Stimulated activated effector memory CD8-positive, alpha-beta T cell treated with anti-CD3 and anti-CD28 coated beads, Interleukin-12 subunit alpha, Interleukin-12 subunit beta, amount 100 ng/mL, for 72 hours (primary cell): ENCODE data around the gene NPR2.

ENCODE experiments used
- ATAC-seq: fragments of 150-1000 bp; cut with Tn5 transposase; 2 replicates; pipeline ENCODE4 v1.10.0; 2021
- DNase-seq, 2 donors: peaks; one replicate each; pipeline ENCODE4 v3.0.0; 2021 to 2022; ENCODE audit warnings: low spot score in 2 of 2
- H3K27ac Mint-ChIP-seq: one replicate; pipeline ENCODE4 v1.8.0; 2022; ENCODE audit warnings: mild to moderate bottlenecking, mixed read lengths
- H3K36me3 Mint-ChIP-seq: one replicate; pipeline ENCODE4 v1.8.0; 2022; ENCODE audit warnings: mild to moderate bottlenecking, mixed read lengths
- H3K4me1 Mint-ChIP-seq: one replicate; pipeline ENCODE4 v1.8.0; 2022; ENCODE audit warnings: mixed read lengths
- H3K4me3 Mint-ChIP-seq: one replicate; pipeline ENCODE4 v1.8.0; 2022; ENCODE audit warnings: mild to moderate bottlenecking, mixed read lengths
- H3K9me3 Mint-ChIP-seq: one replicate; pipeline ENCODE4 v1.8.0; 2022; ENCODE audit warnings: mixed read lengths

The NPR2 gene

GRCh38 chr9:35829084-35829763, 37.8 kb downstream of the NPR2 start, which contains the start of gene TMEM8B:
TMEM8B (plus strand) TSS chr9:35829228; CDS start chr9:35829448, 220 bp downstream.
- DNase-seq (peak; percentile 85 to 93), ATAC-seq (peak; percentile 92)
- H3K27ac Mint-ChIP-seq: peak within 1 kb of the TSS; percentile 97
- H3K4me1 Mint-ChIP-seq: peaks cover 46% of the 10 kb centered on the region
- no peaks in the 10 kb centered on the region for H3K36me3 Mint-ChIP-seq
- H3K9me3 Mint-ChIP-seq: no peaks in the 10 kb centered on the region
- peak within 1 kb of the TSS; percentile 97 for H3K4me3 Mint-ChIP-seq

GRCh38 chr9:35829764-35830096, 38.3 kb downstream of the NPR2 start:
- ATAC-seq (no peak), DNase-seq (no peak)
- H3K4me3 Mint-ChIP-seq: peak overlapping the region; percentile 97
- H3K4me1 Mint-ChIP-seq: peaks cover 46% of the 10 kb centered on the region
- H3K9me3 Mint-ChIP-seq: no peaks in the 10 kb centered on the region
- H3K36me3 Mint-ChIP-seq: no peaks in the 10 kb centered on the region
- peak overlapping the region; percentile 97 for H3K27ac Mint-ChIP-seq

GRCh38 chr9:35831040-35831439, 39.6 kb downstream of the NPR2 start:
- H3K4me3 Mint-ChIP-seq: no peak overlapping the region

GRCh38 chr9:35832814-35833213, 41.4 kb downstream of the NPR2 start:
- no peak for ATAC-seq
- H3K4me3 Mint-ChIP-seq: no peak overlapping the region
- H3K27ac Mint-ChIP-seq: peak overlapping the region; percentile 60
- no peak for DNase-seq
- peaks cover 34% of the 10 kb centered on the region for H3K4me1 Mint-ChIP-seq
- H3K9me3 Mint-ChIP-seq: no peaks in the 10 kb centered on the region
- H3K36me3 Mint-ChIP-seq: no peaks in the 10 kb centered on the region

More at GRCh38 chr9:35831040-35831439, 39.6 kb downstream of the NPR2 start:
- Mint-ChIP-seq H3K4me1 (peaks cover 39% of the 10 kb centered on the region), H3K27ac (peak overlapping the region; percentile 29), H3K9me3 (no peaks in the 10 kb centered on the region), H3K36me3 (no peaks in the 10 kb centered on the region)
- ATAC-seq (no peak), DNase-seq (no peak)

- no peak overlapping the region for H3K4me3 Mint-ChIP-seq
- DNase-seq: no peak
- no peak overlapping the region for H3K27ac Mint-ChIP-seq
Measured at GRCh38 chr9:35834260-35835215, 43.1 kb downstream of the NPR2 start.

GRCh38 chr9:35835216-35835632, 43.8 kb downstream of the NPR2 start:
- peak overlapping the region; percentile 55 for H3K27ac Mint-ChIP-seq
- H3K36me3 Mint-ChIP-seq: no peaks in the 10 kb centered on the region
- DNase-seq (no peak), ATAC-seq (peak; percentile 31)
- no peak overlapping the region for H3K4me3 Mint-ChIP-seq
- H3K4me1 Mint-ChIP-seq: peaks cover 14% of the 10 kb centered on the region
- H3K9me3 Mint-ChIP-seq: no peaks in the 10 kb centered on the region

More at GRCh38 chr9:35834260-35835215, 43.1 kb downstream of the NPR2 start:
- Mint-ChIP-seq H3K9me3 (no peaks in the 10 kb centered on the region), H3K4me1 (peaks cover 20% of the 10 kb centered on the region), H3K36me3 (no peaks in the 10 kb centered on the region)
- no peak for ATAC-seq

GRCh38 chr9:35835766-35836165, 44.4 kb downstream of the NPR2 start:
- peaks cover 8% of the 10 kb centered on the region for H3K4me1 Mint-ChIP-seq
- peak overlapping the region; percentile 55 for H3K27ac Mint-ChIP-seq
- no peak for ATAC-seq

GRCh38 chr9:35836595-35836994, 45.2 kb downstream of the NPR2 start:
- Mint-ChIP-seq H3K9me3 (no peaks in the 10 kb centered on the region), H3K4me3 (no peak overlapping the region)

More at GRCh38 chr9:35835766-35836165, 44.4 kb downstream of the NPR2 start:
- Mint-ChIP-seq H3K4me3 (no peak overlapping the region), H3K36me3 (no peaks in the 10 kb centered on the region), H3K9me3 (no peaks in the 10 kb centered on the region)
- DNase-seq: no peak

GRCh38 chr9:35839926-35840325, 48.5 kb downstream of the NPR2 start:
- ATAC-seq: no peak
- H3K9me3 Mint-ChIP-seq: no peaks in the 10 kb centered on the region
- H3K27ac Mint-ChIP-seq: peak overlapping the region; percentile 79
- H3K4me3 Mint-ChIP-seq: no peak overlapping the region
- peaks cover 17% of the 10 kb centered on the region for H3K4me1 Mint-ChIP-seq
- DNase-seq: no peak
- H3K36me3 Mint-ChIP-seq: no peaks in the 10 kb centered on the region

More at GRCh38 chr9:35836595-35836994, 45.2 kb downstream of the NPR2 start:
- H3K36me3 Mint-ChIP-seq: no peaks in the 10 kb centered on the region
- no peaks in the 10 kb centered on the region for H3K4me1 Mint-ChIP-seq
- H3K27ac Mint-ChIP-seq: peak overlapping the region; percentile 56
- ATAC-seq (no peak), DNase-seq (no peak)

GRCh38 chr9:35840881-35841644, 49.7 kb downstream of the NPR2 start:
- DNase-seq (no peak), ATAC-seq (no peak)
- Mint-ChIP-seq H3K4me1 (peaks cover 28% of the 10 kb centered on the region), H3K9me3 (no peaks in the 10 kb centered on the region), H3K4me3 (no peak overlapping the region), H3K27ac (peak overlapping the region; percentile 79), H3K36me3 (no peaks in the 10 kb centered on the region)

GRCh38 chr9:35841645-35841900, 50.2 kb downstream of the NPR2 start:
- no peaks in the 10 kb centered on the region for H3K9me3 Mint-ChIP-seq
- peaks cover 28% of the 10 kb centered on the region for H3K4me1 Mint-ChIP-seq
- H3K4me3 Mint-ChIP-seq: no peak overlapping the region
- DNase-seq: no peak
- no peaks in the 10 kb centered on the region for H3K36me3 Mint-ChIP-seq
- no peak for ATAC-seq
- H3K27ac Mint-ChIP-seq: peak overlapping the region; percentile 79

- no peak for ATAC-seq
- no peaks in the 10 kb centered on the region for H3K36me3 Mint-ChIP-seq
- H3K27ac Mint-ChIP-seq: peak overlapping the region; percentile 48
- DNase-seq: no peak
- peaks cover 34% of the 10 kb centered on the region for H3K4me1 Mint-ChIP-seq
- no peaks in the 10 kb centered on the region for H3K9me3 Mint-ChIP-seq
- H3K4me3 Mint-ChIP-seq: no peak overlapping the region
Measured at GRCh38 chr9:35842020-35842745, 50.8 kb downstream of the NPR2 start.

- no peak for DNase-seq
- H3K4me3 Mint-ChIP-seq: no peak overlapping the region
- H3K36me3 Mint-ChIP-seq: no peaks in the 10 kb centered on the region
- no peaks in the 10 kb centered on the region for H3K9me3 Mint-ChIP-seq
- ATAC-seq: peak; percentile 64
- H3K4me1 Mint-ChIP-seq: peaks cover 40% of the 10 kb centered on the region
- peak overlapping the region; percentile 48 for H3K27ac Mint-ChIP-seq
Measured at GRCh38 chr9:35842795-35843194, 51.4 kb downstream of the NPR2 start.

GRCh38 chr9:35844628-35845270, 53.4 kb downstream of the NPR2 start:
- DNase-seq: no peak

More at GRCh38 chr9:35844628-35845270, 53.4 kb downstream of the NPR2 start:
- ATAC-seq: no peak
- Mint-ChIP-seq H3K36me3 (no peaks in the 10 kb centered on the region), H3K9me3 (no peaks in the 10 kb centered on the region), H3K4me3 (no peak overlapping the region), H3K27ac (no peak overlapping the region), H3K4me1 (peaks cover 49% of the 10 kb centered on the region)
